Fibroblast of villous mesenchyme (primary cell): ENCODE measurements around the gene B3GNT3. TPM values are rescaled to one million over a fixed set of nuclear protein-coding genes. Genes with fewer than 3 reads are reported as not detected.
"Not testable (repeated sequence)": the region's sequence is repeated elsewhere in the genome, so short reads cannot be mapped to it uniquely, and the experiment has no call there.

Experiments
- DNase-seq: peaks from one replicate; pipeline ENCODE4 v3.0.0-alpha.2; 2010; ENCODE audit warnings: low read depth
- H3K4me3 ChIP-seq: 2 replicates; pipeline ENCODE4 v1.5.1; 2011; ENCODE audit warnings: low read depth, mild to moderate bottlenecking, low read length
- total RNA-seq: library from RNA; depleted of rRNA; stranded (reverse); fragments of >200 nt; gene quantifications from 2 replicates; pipeline ENCODE4 v1.2.3, GENCODE V29; 2012
- TF ChIP-seq, protein P1 (sequence below): IDR thresholded peaks from 2 replicates; pipeline ENCODE4 v1.5.1; 2012; ENCODE audit warnings: low read depth, mild to moderate bottlenecking, low read length; ENCODE audit not compliant: insufficient read depth

The B3GNT3 gene
- total RNA-seq, 1 donor: not detected

DNA sequence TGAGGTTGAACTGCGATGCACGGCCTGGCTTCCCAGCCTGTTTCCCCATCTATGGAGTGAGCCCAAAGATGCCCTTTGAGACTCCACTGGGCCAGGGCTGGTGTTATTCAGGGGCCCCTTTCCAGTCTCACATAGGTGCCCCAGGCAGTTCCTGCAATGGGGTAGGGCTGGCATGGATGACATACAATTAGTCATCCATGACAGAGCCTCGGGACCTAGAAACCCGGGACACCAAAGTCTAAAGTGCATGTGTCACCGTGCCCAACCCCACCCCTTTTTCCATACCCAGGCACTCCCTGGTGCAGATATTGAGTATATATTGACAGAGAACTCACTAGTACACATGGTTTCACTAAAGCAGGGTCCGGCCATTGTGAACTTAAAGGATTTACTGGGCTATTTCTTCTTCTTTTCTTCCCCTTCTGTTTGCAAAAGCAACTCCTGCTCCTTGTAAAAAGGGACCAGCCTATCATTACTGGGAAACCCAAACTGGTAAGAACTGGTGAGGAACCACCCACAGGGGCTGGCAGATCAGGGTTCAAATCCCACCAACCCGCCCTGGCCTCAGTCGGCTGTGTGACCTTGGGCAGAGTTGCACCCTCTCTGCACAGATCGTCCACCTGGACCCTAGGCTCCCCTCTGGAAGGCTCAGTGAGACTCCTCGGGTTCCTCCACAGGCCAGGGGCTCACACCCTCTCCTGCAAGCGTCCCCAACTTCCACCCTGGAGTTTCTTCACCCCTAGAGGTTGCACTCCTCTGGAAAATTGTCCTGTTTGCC, 2.7 kb downstream of the B3GNT3 start:
- TF ChIP-seq, protein P1, sequence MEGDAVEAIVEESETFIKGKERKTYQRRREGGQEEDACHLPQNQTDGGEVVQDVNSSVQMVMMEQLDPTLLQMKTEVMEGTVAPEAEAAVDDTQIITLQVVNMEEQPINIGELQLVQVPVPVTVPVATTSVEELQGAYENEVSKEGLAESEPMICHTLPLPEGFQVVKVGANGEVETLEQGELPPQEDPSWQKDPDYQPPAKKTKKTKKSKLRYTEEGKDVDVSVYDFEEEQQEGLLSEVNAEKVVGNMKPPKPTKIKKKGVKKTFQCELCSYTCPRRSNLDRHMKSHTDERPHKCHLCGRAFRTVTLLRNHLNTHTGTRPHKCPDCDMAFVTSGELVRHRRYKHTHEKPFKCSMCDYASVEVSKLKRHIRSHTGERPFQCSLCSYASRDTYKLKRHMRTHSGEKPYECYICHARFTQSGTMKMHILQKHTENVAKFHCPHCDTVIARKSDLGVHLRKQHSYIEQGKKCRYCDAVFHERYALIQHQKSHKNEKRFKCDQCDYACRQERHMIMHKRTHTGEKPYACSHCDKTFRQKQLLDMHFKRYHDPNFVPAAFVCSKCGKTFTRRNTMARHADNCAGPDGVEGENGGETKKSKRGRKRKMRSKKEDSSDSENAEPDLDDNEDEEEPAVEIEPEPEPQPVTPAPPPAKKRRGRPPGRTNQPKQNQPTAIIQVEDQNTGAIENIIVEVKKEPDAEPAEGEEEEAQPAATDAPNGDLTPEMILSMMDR: no peak
- no peak overlapping the region for H3K4me3 ChIP-seq
- no peak for DNase-seq

DNA sequence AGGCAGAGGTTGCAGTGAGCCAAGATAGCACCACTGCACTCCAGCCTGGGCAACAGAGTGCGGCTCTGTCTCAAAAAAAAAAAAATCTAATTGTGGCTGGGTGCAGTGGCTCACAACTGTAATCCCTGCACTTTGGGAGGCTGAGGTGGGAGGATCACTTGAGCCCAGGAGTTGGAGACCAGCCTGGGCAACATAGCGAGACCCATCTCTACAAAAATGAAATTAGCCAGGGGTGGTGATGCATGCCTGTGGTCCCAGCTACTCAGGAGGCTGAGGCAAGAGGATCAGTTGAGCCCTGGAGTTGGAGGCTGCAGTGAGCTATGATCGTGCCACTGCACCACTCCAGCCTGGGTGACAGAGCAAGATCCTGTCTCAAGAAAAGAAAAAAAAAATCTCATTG, 3.7 kb downstream of the B3GNT3 start:
- DNase-seq, H3K4me3 ChIP-seq: not testable (repeated sequence)

DNA sequence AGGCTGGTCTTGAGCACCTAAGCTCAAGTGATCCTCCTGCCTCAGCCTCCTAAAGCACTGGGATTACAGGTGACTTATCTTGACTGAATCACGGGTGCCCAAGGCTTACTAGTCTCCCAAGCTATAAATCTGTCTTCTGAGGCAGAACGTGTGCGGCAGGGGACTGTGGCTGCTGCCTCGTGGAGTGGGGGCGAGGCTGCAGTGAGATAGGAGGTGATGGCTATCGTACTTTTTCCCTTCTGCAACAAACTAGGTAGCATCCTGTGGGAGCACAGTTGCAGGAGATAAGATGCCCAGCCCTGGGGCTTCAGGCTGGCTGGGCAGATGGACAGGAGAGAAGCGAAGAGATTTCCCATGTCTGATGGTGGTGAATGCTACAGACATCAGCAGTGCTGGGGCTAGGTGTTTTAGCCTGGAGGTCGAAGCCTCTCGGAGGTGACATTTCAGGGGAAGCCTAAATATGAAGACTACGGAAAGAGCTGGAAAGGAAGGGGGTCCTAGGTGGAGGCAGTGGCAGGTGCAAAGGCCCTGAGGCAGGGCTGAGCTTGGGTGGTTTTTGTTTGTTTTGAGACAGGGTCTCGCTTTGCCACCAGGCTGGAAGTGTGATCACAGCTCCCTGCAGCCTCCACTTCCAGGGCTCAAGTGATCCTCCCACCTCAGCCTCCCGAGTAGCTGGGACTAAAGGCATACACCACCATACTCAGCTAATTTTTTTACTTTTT, 7.4 kb downstream of the B3GNT3 start:
- no peak for DNase-seq
- TF ChIP-seq, protein P1: no peak
- H3K4me3 ChIP-seq: no peak overlapping the region

DNA sequence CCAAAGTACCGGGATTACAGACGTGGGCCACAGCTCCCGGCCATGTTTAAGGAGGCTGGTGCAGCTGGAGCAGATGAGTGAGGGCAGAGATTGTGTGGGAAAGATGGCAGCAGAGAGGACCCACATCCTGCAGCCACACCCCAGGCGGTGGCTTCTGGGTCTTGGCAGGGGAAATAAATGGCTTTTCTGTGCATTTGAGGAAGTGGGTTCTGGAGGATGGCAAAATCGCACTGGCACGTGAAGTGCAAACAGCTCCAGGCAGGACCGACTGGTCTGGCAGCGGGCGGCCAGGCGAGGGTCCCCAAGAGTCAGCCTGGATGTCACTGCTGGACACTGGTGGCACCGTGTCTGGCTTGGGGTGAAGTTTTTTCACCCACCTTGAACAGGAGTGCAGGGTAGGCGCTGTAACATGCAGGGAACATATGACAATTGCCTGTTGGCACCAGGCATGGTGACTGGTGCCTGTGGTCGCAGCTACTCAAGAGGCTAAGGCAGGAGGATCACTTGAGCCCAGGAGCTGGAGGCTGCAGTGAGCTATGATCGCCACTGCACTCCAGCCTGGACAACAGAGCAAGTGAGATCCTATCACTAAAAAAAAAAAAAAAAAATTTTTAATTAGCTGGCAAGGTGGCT, 8.4 kb downstream of the B3GNT3 start:
- H3K4me3 ChIP-seq: no peak overlapping the region
- no peak for DNase-seq
- TF ChIP-seq, protein P1: no peak

DNA sequence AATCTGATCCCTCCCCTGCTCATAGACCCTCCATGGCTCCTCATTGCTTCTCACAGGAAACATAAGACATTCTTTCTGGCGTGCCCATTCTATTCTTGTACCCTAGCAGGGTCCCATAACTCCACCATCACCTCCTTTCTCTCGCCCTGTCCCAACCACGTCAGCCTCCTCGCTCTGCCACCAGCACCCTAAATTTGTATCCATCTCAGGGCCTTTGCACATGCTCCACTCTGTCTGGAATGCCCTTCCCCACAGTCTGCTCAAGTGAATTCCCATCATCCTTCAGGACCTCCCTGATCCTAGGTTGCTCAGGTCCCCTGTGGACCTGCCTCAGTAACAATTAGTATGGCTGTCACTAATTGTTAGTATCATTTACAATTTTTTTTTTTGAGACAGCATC, 10.5 kb downstream of the B3GNT3 start:
- H3K4me3 ChIP-seq: no peak overlapping the region
- no peak for DNase-seq
- TF ChIP-seq, protein P1: no peak

DNA sequence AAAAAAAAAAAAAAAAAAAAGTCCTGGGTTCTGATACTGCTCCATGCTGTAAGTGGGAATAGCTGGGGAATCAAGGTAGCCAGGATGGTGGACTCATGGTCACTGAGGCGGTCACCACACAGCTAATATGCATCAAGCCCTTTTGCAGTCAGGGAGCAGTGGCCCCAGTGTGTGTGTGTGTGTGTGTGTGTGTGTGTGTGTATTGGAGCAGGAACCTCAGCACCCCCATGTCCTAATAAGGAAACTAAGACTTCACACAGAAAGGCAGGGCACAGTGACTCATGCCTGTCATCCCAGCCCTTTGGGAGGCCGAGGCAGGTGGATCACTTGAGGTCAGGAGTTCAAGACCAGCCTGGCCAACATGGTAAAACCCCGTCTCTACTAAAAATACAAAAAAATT, 12.0 kb downstream of the B3GNT3 start:
- H3K4me3 ChIP-seq: no peak overlapping the region
- TF ChIP-seq, protein P1: no peak
- no peak for DNase-seq

DNA sequence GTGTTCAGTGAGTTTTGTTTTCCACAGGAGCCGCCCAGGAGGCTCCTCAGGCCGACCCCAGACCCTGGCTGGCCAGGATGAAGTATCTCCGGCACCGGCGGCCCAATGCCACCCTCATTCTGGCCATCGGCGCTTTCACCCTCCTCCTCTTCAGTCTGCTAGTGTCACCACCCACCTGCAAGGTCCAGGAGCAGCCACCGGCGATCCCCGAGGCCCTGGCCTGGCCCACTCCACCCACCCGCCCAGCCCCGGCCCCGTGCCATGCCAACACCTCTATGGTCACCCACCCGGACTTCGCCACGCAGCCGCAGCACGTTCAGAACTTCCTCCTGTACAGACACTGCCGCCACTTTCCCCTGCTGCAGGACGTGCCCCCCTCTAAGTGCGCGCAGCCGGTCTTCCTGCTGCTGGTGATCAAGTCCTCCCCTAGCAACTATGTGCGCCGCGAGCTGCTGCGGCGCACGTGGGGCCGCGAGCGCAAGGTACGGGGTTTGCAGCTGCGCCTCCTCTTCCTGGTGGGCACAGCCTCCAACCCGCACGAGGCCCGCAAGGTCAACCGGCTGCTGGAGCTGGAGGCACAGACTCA, 12.9 kb downstream of the B3GNT3 start:
- TF ChIP-seq, protein P1: no peak
- H3K4me3 ChIP-seq: no peak overlapping the region
- no peak for DNase-seq
